Memory B cell (primary cell): ENCODE results near the gene CNN3.

Experiments used
- ATAC-seq: fragments of 150-1000 bp; cut with Tn5 transposase; 2 replicates; pipeline ENCODE4 v1.10.0; 2021; ENCODE audit warnings: low read depth, mild to moderate bottlenecking, moderate library complexity
- DNase-seq, 2 donors: peaks; one replicate each; pipeline ENCODE4 v3.0.0; 2022; ENCODE audit warnings: low spot score in 2 of 2
- H3K27ac Mint-ChIP-seq: one replicate; pipeline ENCODE4 v1.8.0; 2022; ENCODE audit warnings: mild to moderate bottlenecking, moderate library complexity, mixed read lengths
- H3K27me3 Mint-ChIP-seq: one replicate; pipeline ENCODE4 v1.8.0; 2022; ENCODE audit warnings: mixed read lengths
- H3K36me3 Mint-ChIP-seq: one replicate; pipeline ENCODE4 v1.8.0; 2022; ENCODE audit warnings: mild to moderate bottlenecking, mixed read lengths
- H3K4me1 Mint-ChIP-seq: one replicate; pipeline ENCODE4 v1.8.0; 2022; ENCODE audit warnings: mixed read lengths
- H3K4me3 Mint-ChIP-seq: one replicate; pipeline ENCODE4 v1.8.0; 2022; ENCODE audit warnings: mild to moderate bottlenecking, moderate library complexity, mixed read lengths
- H3K9me3 Mint-ChIP-seq: one replicate; pipeline ENCODE4 v1.8.0; 2022; ENCODE audit warnings: mixed read lengths

The CNN3 gene

DNA sequence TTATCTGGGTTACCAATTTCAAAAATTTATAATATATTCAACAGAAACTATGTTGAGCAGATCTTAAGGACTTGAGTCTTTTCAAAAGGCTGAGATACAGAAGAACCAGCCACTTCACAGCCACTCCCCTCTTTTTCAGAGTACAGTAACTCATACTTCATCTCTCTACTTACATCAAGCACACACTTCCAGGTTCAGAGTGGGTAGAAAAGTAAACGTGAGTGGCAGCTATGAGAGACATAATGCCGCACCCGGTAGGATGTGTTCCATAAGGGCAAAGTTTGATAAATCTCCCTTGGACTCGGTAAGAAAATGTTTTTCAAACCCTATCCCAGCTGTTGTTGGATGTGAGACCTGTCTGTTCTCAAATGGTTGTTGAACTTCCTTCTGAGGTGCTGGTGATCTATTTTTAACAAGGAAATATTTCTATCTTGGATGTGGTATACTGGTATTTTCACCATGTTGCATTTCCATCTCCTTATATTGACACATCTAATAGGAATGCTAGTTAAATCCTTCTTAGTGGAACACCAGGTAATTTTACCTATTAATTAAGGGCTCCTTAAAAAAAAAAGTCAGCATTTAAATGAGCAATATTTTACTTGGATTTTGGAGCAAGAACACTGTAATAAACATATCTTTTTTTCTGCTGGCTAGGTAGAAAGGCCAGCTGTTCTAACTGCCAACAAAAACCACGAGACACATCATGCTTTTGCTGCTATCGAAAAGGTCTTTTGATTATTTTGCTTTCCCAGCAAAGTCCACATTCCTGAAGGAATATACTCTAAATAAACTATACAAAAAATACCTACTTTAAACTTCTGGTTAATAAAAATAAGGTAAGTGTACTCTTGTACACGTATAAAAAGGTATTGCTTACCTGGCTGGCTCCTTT is 28.2 kb downstream of the CNN3 start:
- Mint-ChIP-seq H3K27ac (no peak overlapping the region), H3K27me3 (peaks cover 3% of the 10 kb centered on the region), H3K36me3 (no peaks in the 10 kb centered on the region), H3K4me1 (no peaks in the 10 kb centered on the region), H3K9me3 (no peaks in the 10 kb centered on the region), H3K4me3 (no peak overlapping the region)
- ATAC-seq (no peak), DNase-seq (no peak)

DNA sequence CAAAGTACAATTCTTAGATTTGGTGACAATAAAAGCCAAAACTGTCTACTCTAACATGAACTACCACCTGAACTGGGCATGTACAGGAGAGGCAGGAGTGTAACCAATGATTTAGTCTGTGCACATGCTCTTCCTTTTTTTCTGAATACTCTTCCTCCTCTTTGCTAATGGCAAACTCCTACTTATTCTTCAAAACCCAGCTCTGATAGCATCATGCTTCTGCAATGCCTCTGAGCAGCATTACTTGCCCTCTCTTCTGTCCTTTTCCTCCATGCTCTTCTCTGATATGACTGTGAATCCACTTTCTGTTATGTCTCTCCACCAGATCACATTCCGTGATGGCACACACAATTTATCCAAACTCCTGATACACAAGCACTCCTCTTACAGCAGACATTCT is 31.4 kb downstream of the CNN3 start:
- no peak overlapping the region for H3K4me3 Mint-ChIP-seq
- peaks cover 4% of the 10 kb centered on the region for H3K27me3 Mint-ChIP-seq
- H3K36me3 Mint-ChIP-seq: no peaks in the 10 kb centered on the region
- H3K4me1 Mint-ChIP-seq: no peaks in the 10 kb centered on the region
- ATAC-seq (no peak), DNase-seq (no peak)
- no peaks in the 10 kb centered on the region for H3K9me3 Mint-ChIP-seq
- H3K27ac Mint-ChIP-seq: no peak overlapping the region

GRCh38 chr1:94894630-94895029 is 32.3 kb downstream of the CNN3 start:
- Mint-ChIP-seq H3K27ac (no peak overlapping the region), H3K27me3 (peaks cover 4% of the 10 kb centered on the region)

GRCh38 chr1:94892604-94893254 is 34.2 kb downstream of the CNN3 start:
- ATAC-seq: no peak
- peaks cover 4% of the 10 kb centered on the region for H3K27me3 Mint-ChIP-seq
- H3K4me3 Mint-ChIP-seq: no peak overlapping the region
- no peak overlapping the region for H3K27ac Mint-ChIP-seq
- no peak for DNase-seq
- H3K9me3 Mint-ChIP-seq: no peaks in the 10 kb centered on the region
- no peaks in the 10 kb centered on the region for H3K36me3 Mint-ChIP-seq
- no peaks in the 10 kb centered on the region for H3K4me1 Mint-ChIP-seq

More at GRCh38 chr1:94894630-94895029, 32.3 kb downstream of the CNN3 start:
- Mint-ChIP-seq H3K4me3 (no peak overlapping the region), H3K4me1 (no peaks in the 10 kb centered on the region), H3K36me3 (no peaks in the 10 kb centered on the region), H3K9me3 (no peaks in the 10 kb centered on the region)
- DNase-seq (no peak), ATAC-seq (no peak)

- H3K27me3 Mint-ChIP-seq: peaks cover 2% of the 10 kb centered on the region
- no peak for ATAC-seq
- no peaks in the 10 kb centered on the region for H3K36me3 Mint-ChIP-seq
- no peaks in the 10 kb centered on the region for H3K9me3 Mint-ChIP-seq
- no peak overlapping the region for H3K27ac Mint-ChIP-seq
- peaks cover 5% of the 10 kb centered on the region for H3K4me1 Mint-ChIP-seq
- DNase-seq: no peak
- no peak overlapping the region for H3K4me3 Mint-ChIP-seq
Observed at GRCh38 chr1:94888201-94888600, 38.7 kb downstream of the CNN3 start.

- Mint-ChIP-seq H3K36me3 (no peaks in the 10 kb centered on the region), H3K9me3 (no peaks in the 10 kb centered on the region), H3K27me3 (peaks cover 2% of the 10 kb centered on the region), H3K27ac (no peak overlapping the region), H3K4me3 (no peak overlapping the region), H3K4me1 (peaks cover 6% of the 10 kb centered on the region)
- no peak for ATAC-seq
- DNase-seq: no peak
Observed at GRCh38 chr1:94887603-94888171, 39.2 kb downstream of the CNN3 start.

DNA sequence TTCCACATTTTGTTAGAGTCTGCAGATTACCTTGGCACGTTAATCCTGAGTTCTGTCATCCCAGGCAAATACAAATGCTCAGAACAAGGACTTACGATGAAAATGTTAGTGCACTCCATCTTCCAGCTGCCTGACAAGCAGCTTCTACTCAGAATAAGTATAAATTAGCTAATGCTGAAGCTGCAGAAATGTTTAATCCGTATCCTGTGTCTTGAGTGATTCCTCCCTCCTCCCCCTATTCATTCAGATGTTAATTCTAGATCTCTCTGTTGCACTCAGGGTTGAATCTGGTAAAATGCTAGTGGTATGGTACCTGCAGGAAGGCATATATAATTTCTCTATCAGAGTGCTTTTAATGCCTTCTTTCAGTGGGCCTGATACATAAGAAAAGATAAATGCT is 39.8 kb downstream of the CNN3 start:
- DNase-seq (no peak), ATAC-seq (no peak)
- H3K9me3 Mint-ChIP-seq: no peaks in the 10 kb centered on the region
- no peaks in the 10 kb centered on the region for H3K27me3 Mint-ChIP-seq
- H3K27ac Mint-ChIP-seq: no peak overlapping the region
- H3K36me3 Mint-ChIP-seq: no peaks in the 10 kb centered on the region
- no peak overlapping the region for H3K4me3 Mint-ChIP-seq
- peaks cover 6% of the 10 kb centered on the region for H3K4me1 Mint-ChIP-seq

- Mint-ChIP-seq H3K9me3 (no peaks in the 10 kb centered on the region), H3K36me3 (no peaks in the 10 kb centered on the region), H3K4me3 (no peak overlapping the region), H3K27ac (no peak overlapping the region), H3K27me3 (no peaks in the 10 kb centered on the region), H3K4me1 (peaks cover 6% of the 10 kb centered on the region)
- DNase-seq (no peak), ATAC-seq (no peak)
Observed at GRCh38 chr1:94886361-94886760, 40.5 kb downstream of the CNN3 start.

- no peak for DNase-seq
Observed at GRCh38 chr1:94884507-94884906, 42.4 kb downstream of the CNN3 start.

DNA sequence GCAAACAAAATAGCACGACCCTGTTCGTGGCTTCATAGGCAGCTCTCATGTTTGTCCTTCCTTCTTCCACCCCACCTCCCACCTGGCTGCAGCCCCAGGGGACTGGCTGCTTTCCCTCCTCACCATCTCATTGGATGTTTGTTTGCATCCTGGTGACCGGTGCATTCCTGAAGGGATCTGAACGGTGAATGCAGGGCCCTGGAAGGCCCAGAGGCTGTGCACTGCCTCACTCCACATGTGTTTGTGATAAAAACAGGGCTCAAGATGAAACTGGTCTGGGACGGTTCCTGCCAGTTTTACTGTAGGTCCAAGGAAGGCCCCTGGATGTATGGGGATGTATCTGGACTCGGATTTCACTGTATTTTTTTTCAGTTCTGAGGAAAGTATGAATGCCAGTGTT is 42.8 kb downstream of the CNN3 start:
- H3K4me3 Mint-ChIP-seq: no peak overlapping the region

More at GRCh38 chr1:94884507-94884906, 42.4 kb downstream of the CNN3 start:
- no peak overlapping the region for H3K27ac Mint-ChIP-seq
- ATAC-seq: no peak
- no peaks in the 10 kb centered on the region for H3K27me3 Mint-ChIP-seq
- no peak overlapping the region for H3K4me3 Mint-ChIP-seq
- H3K4me1 Mint-ChIP-seq: peaks cover 6% of the 10 kb centered on the region
- H3K9me3 Mint-ChIP-seq: no peaks in the 10 kb centered on the region
- H3K36me3 Mint-ChIP-seq: no peaks in the 10 kb centered on the region

GRCh38 chr1:94883691-94884090 is 43.2 kb downstream of the CNN3 start:
- ATAC-seq (peak; percentile 29), DNase-seq (no peak)
- Mint-ChIP-seq H3K4me1 (peaks cover 6% of the 10 kb centered on the region), H3K9me3 (no peaks in the 10 kb centered on the region), H3K36me3 (no peaks in the 10 kb centered on the region), H3K4me3 (peak overlapping the region; percentile 2), H3K27ac (no peak overlapping the region), H3K27me3 (no peaks in the 10 kb centered on the region)

More for the DNA sequence above, 42.8 kb downstream of the CNN3 start:
- peaks cover 6% of the 10 kb centered on the region for H3K4me1 Mint-ChIP-seq
- DNase-seq (no peak), ATAC-seq (no peak)
- H3K9me3 Mint-ChIP-seq: no peaks in the 10 kb centered on the region
- H3K27me3 Mint-ChIP-seq: no peaks in the 10 kb centered on the region
- H3K36me3 Mint-ChIP-seq: no peaks in the 10 kb centered on the region
- no peak overlapping the region for H3K27ac Mint-ChIP-seq

GRCh38 chr1:94878329-94878728 is 48.6 kb downstream of the CNN3 start:
- Mint-ChIP-seq H3K9me3 (no peaks in the 10 kb centered on the region), H3K4me3 (no peak overlapping the region), H3K27me3 (peaks cover 5% of the 10 kb centered on the region), H3K27ac (no peak overlapping the region), H3K4me1 (peaks cover 2% of the 10 kb centered on the region), H3K36me3 (no peaks in the 10 kb centered on the region)
- no peak for ATAC-seq
- no peak for DNase-seq

DNA sequence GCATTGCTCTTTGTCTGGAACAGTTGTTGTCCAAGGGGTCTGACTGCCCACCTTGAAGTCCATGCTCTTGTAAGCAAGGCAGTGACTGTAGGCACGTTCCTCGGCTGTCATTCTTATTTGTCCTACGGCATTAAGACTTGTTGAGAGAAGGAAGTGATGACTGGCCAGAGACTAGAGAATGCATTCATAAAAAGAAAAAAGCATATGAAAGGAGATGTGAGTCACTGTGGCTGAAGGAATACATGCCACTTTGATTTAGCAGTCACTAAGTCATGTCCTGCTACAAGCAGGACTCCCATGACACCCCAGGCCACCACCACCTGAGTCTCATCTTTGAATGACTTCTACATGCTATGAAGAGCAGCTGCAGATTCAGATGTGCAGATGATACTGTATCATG is 50.5 kb downstream of the CNN3 start:
- DNase-seq: no peak
- no peaks in the 10 kb centered on the region for H3K4me1 Mint-ChIP-seq
- no peak overlapping the region for H3K27ac Mint-ChIP-seq
- H3K36me3 Mint-ChIP-seq: no peaks in the 10 kb centered on the region
- H3K27me3 Mint-ChIP-seq: peaks cover 5% of the 10 kb centered on the region
- ATAC-seq: no peak
- H3K9me3 Mint-ChIP-seq: no peaks in the 10 kb centered on the region
- no peak overlapping the region for H3K4me3 Mint-ChIP-seq

DNA sequence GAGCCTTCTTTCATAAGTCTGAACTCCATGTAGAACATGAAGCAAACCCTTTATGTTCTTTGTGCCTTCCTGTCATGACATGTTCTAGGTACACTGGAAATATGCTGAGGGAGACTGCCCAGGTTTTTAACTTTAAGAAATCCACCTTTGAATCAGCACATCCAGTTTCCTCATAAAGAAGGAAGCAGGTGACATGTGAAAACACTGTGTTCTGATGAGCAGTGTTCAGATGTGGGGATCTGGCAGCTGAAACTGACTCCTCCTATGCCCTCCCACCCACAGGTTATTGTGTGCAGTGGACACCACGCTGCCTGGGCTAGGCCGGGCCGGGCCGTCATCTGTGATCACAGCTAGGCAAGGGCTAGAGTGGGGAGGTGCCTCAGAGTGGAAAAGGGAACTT is 51.1 kb downstream of the CNN3 start:
- no peak for ATAC-seq
- Mint-ChIP-seq H3K9me3 (no peaks in the 10 kb centered on the region), H3K4me1 (no peaks in the 10 kb centered on the region), H3K36me3 (no peaks in the 10 kb centered on the region), H3K27ac (no peak overlapping the region), H3K4me3 (no peak overlapping the region), H3K27me3 (peaks cover 5% of the 10 kb centered on the region)
- DNase-seq: no peak
